CD14-positive monocyte (primary cell): ENCODE data around the gene SLIT3. TPM values are rescaled to one million over a fixed set of nuclear protein-coding genes. Genes with fewer than 3 reads are reported as not detected.

Source experiments
- DNase-seq, 3 donors: peaks; one replicate each; pipeline ENCODE4 v3.0.0-alpha.2; 2011 to 2022
- H2AFZ ChIP-seq: 2 replicates; pipeline ENCODE4 v1.6.0; 2012; ENCODE audit warnings: mild to moderate bottlenecking, low read depth, low read length, inconsistent platforms; ENCODE audit not compliant: insufficient read depth, poor library complexity, severe bottlenecking
- H3K27ac ChIP-seq, 2 donors: 1 replicate in 1 of 2; 2 replicates in 1 of 2; pipeline ENCODE4 v1.5.1; 2012 to 2013; ENCODE audit warnings: low read length in 2 of 2, control low read depth in 1 of 2, inconsistent platforms in 1 of 2, low read depth in 1 of 2, mild to moderate bottlenecking in 1 of 2
- H3K27me3 ChIP-seq, 2 donors: one replicate each; pipeline versions ENCODE4 v1.6.0 to v1.6.1; 2011 to 2013; ENCODE audit warnings: low read length in 2 of 2; ENCODE audit not compliant: control insufficient read depth in 2 of 2, insufficient read depth in 2 of 2
- H3K36me3 ChIP-seq, 2 donors: replicated peaks in 1 of 2; 1 replicate in 1 of 2; 2 replicates in 1 of 2; pipeline versions ENCODE4 v1.5.1 to v1.6.1; 2012 to 2013; ENCODE audit warnings: low read length in 2 of 2, control low read depth in 1 of 2, inconsistent platforms in 1 of 2, mild to moderate bottlenecking in 1 of 2; ENCODE audit not compliant: insufficient read depth in 2 of 2, control insufficient read depth in 1 of 2
- H3K4me1 ChIP-seq, 2 donors: 1 replicate in 1 of 2; 2 replicates in 1 of 2; pipeline versions ENCODE4 v1.5.1 to v1.6.1; 2012 to 2013; ENCODE audit warnings: low read length in 2 of 2, control low read depth in 1 of 2, inconsistent platforms in 1 of 2, mild to moderate bottlenecking in 1 of 2, moderate library complexity in 1 of 2; ENCODE audit not compliant: insufficient read depth in 2 of 2, control insufficient read depth in 1 of 2
- H3K4me2 ChIP-seq: replicated peaks from 2 replicates; pipeline ENCODE3; 2012; ENCODE audit warnings: low read length, moderate library complexity, mild to moderate bottlenecking; ENCODE audit not compliant: poor library complexity, severe bottlenecking; ENCODE audit errors: extremely low read depth
- H3K4me3 ChIP-seq, 3 experiments: fragments of 200-600 bp in 1 of 3; sonication (generic) in 1 of 3; replicated peaks in 1 of 3; 1 replicate in 2 of 3; 2 replicates in 1 of 3; pipeline ENCODE4 v1.5.1; 2011 to 2013; ENCODE audit warnings: low read length in 3 of 3, mild to moderate bottlenecking in 3 of 3, control low read depth in 2 of 3, low read depth in 2 of 3, inconsistent platforms in 1 of 3, moderate library complexity in 1 of 3
- H3K79me2 ChIP-seq: 2 replicates; pipeline ENCODE4 v1.6.0; 2012; ENCODE audit warnings: mild to moderate bottlenecking, control low read depth, inconsistent platforms, low read length, moderate library complexity; ENCODE audit not compliant: insufficient read depth
- H3K9ac ChIP-seq: 2 replicates; pipeline ENCODE4 v1.6.0; 2017; ENCODE audit warnings: low read length, mild to moderate bottlenecking; ENCODE audit not compliant: insufficient read depth, poor library complexity, severe bottlenecking
- H3K9me3 ChIP-seq, 2 donors: replicated peaks in 1 of 2; 1 replicate in 1 of 2; 2 replicates in 1 of 2; pipeline versions ENCODE4 v1.5.1 to v1.6.1; 2012 to 2013; ENCODE audit warnings: low read length in 2 of 2, control low read depth in 1 of 2; ENCODE audit not compliant: control insufficient read depth in 1 of 2, insufficient read depth in 1 of 2
- H4K20me1 ChIP-seq: 2 replicates; pipeline ENCODE4 v1.6.0; 2012; ENCODE audit warnings: mild to moderate bottlenecking, low read length, control low read depth, moderate library complexity; ENCODE audit not compliant: insufficient read depth
- H3K27ac Mint-ChIP-seq, 7 donors: one replicate each; pipeline ENCODE4 v1.8.0; 2020; ENCODE audit warnings: mild to moderate bottlenecking in 7 of 7, mixed read lengths in 7 of 7, moderate library complexity in 6 of 7, inconsistent platforms in 2 of 7
- H3K27me3 Mint-ChIP-seq, 3 donors: one replicate each; pipeline ENCODE4 v1.8.0; 2021 to 2022; ENCODE audit warnings: low read depth in 3 of 3, mild to moderate bottlenecking in 3 of 3, mixed read lengths in 3 of 3, moderate library complexity in 3 of 3, inconsistent platforms in 1 of 3
- H3K36me3 Mint-ChIP-seq, 2 donors: one replicate each; pipeline ENCODE4 v1.8.0; 2020; ENCODE audit warnings: mixed read lengths in 2 of 2, inconsistent platforms in 1 of 2, mild to moderate bottlenecking in 1 of 2
- H3K4me1 Mint-ChIP-seq: one replicate; pipeline ENCODE4 v1.8.0; 2020; ENCODE audit warnings: mild to moderate bottlenecking, mixed read lengths
- H3K4me3 Mint-ChIP-seq, 2 donors: one replicate each; pipeline ENCODE4 v1.8.0; 2020; ENCODE audit warnings: mild to moderate bottlenecking in 2 of 2, mixed read lengths in 2 of 2, moderate library complexity in 1 of 2
- H3K9me3 Mint-ChIP-seq, 7 donors: one replicate each; pipeline ENCODE4 v1.8.0; 2020 to 2022; ENCODE audit warnings: mixed read lengths in 7 of 7, mild to moderate bottlenecking in 6 of 7, moderate library complexity in 6 of 7, inconsistent platforms in 2 of 7
- WGBS: methylation state at CpG from one replicate; pipeline ENCODE4 v1.1.5; 2013; ENCODE audit warnings: missing lambda C conversion rate; ENCODE audit not compliant: insufficient coverage; 5-methylcytosine and 5-hydroxymethylcytosine counted together
- intact Hi-C, 2 donors: fragments of 100-400 bp; cut with micrococcal nuclease; formaldehyde crosslinking; loops; one replicate each; pipeline versions ENCODE4 v1.15.0 to v1.15.1; 2023
- polyA plus RNA-seq, 3 donors: library from polyadenylated mRNA; depleted of rRNA in 1 of 3; unstranded in 2 of 3; stranded (reverse) in 1 of 3; fragments of 300-500 nt in 2 of 3; fragments of >200 nt in 1 of 3; fragmentation: Illumina TruSeq in 2 of 3; gene quantifications; 1 replicate in 2 of 3; 2 replicates in 1 of 3; pipeline ENCODE4 v1.2.3, GENCODE V29; 2012 to 2021
- TF ChIP-seq, protein P1 (sequence below): fragments of 200-600 bp; IDR thresholded peaks from one replicate; pipeline ENCODE4 v1.8.0; 2022; ENCODE audit warnings: antibody characterized with exemption, mild to moderate bottlenecking

Gene SLIT3
- polyA plus RNA-seq, 3 donors, result not detected

DNA sequence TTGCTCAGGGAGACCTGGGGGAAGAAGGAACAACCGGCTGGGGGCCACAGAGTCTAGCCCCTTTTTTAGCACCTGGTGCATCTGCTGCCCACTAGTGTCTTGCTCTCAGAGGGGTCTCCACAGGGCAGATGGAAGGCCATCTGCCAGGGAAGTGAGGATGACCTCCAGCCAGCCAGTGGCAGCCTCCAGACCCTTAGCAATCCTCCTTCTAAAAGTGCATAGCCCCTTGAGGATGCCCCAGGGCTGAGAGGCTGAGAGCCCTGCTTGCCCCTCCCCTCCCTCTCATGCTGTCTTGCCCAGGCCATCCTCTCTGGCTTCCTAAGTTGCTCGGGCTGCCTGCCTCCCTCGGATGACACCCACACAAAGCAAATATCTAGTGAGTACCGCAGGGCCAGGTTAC lies 640.2 kb downstream of the SLIT3 start:
- TF ChIP-seq, protein P1, sequence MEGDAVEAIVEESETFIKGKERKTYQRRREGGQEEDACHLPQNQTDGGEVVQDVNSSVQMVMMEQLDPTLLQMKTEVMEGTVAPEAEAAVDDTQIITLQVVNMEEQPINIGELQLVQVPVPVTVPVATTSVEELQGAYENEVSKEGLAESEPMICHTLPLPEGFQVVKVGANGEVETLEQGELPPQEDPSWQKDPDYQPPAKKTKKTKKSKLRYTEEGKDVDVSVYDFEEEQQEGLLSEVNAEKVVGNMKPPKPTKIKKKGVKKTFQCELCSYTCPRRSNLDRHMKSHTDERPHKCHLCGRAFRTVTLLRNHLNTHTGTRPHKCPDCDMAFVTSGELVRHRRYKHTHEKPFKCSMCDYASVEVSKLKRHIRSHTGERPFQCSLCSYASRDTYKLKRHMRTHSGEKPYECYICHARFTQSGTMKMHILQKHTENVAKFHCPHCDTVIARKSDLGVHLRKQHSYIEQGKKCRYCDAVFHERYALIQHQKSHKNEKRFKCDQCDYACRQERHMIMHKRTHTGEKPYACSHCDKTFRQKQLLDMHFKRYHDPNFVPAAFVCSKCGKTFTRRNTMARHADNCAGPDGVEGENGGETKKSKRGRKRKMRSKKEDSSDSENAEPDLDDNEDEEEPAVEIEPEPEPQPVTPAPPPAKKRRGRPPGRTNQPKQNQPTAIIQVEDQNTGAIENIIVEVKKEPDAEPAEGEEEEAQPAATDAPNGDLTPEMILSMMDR, result no peak
- H3K9me3 ChIP-seq, result no peaks in the 10 kb centered on the region
- Mint-ChIP-seq H3K27me3 (peaks cover 1 to 4% (median 2%) of the 10 kb centered on the region in 3 donors), H3K4me1 (no peaks in the 10 kb centered on the region), H3K4me3 (no peak overlapping the region), H3K9me3 (no peaks in the 10 kb centered on the region), H3K36me3 (no peaks in the 10 kb centered on the region), H3K27ac (no peak overlapping the region)
- H2AFZ ChIP-seq, result no peak overlapping the region
- no peaks in the 10 kb centered on the region for H3K79me2 ChIP-seq
- no peak overlapping the region for H3K4me3 ChIP-seq
- DNase-seq, result no peak
- no peaks in the 10 kb centered on the region for H3K4me1 ChIP-seq
- WGBS, result 92% methylated on average over 2 of the region's 4 CpGs
- H3K9ac ChIP-seq, result no peak overlapping the region
- H3K27me3 ChIP-seq, result no peaks in the 10 kb centered on the region
- H4K20me1 ChIP-seq, result no peaks in the 10 kb centered on the region
- intact Hi-C loops, result no loop called here
- no peak overlapping the region for H3K4me2 ChIP-seq
- H3K27ac ChIP-seq, result no peak overlapping the region
- no peaks in the 10 kb centered on the region for H3K36me3 ChIP-seq

- Mint-ChIP-seq H3K4me1 (no peaks in the 10 kb centered on the region), H3K27ac (no peak overlapping the region), H3K9me3 (no peaks in the 10 kb centered on the region), H3K4me3 (no peak overlapping the region), H3K36me3 (no peaks in the 10 kb centered on the region), H3K27me3 (peaks cover 0 to 2% (median 1%) of the 10 kb centered on the region in 3 donors)
- 85% methylated on average over 2 of the region's 5 CpGs for WGBS
- TF ChIP-seq, protein P1, result no peak
- no peak overlapping the region for H3K27ac ChIP-seq
- no peaks in the 10 kb centered on the region for H3K79me2 ChIP-seq
- no peak overlapping the region for H3K9ac ChIP-seq
- H3K9me3 ChIP-seq, result no peaks in the 10 kb centered on the region
- no peak overlapping the region for H2AFZ ChIP-seq
- no peaks in the 10 kb centered on the region for H4K20me1 ChIP-seq
- H3K4me2 ChIP-seq, result no peak overlapping the region
- H3K27me3 ChIP-seq, result no peaks in the 10 kb centered on the region
- intact Hi-C loops, result no loop called here
- no peaks in the 10 kb centered on the region for H3K4me1 ChIP-seq
- no peak for DNase-seq
- no peaks in the 10 kb centered on the region for H3K36me3 ChIP-seq
- no peak overlapping the region for H3K4me3 ChIP-seq
Measured at GRCh38 chr5:168659286-168659847, 641.6 kb downstream of the SLIT3 start.
